Loucy (cell line): Measurements from ENCODE around the gene PACRG.

Experiments used
- CTCF ChIP-seq: fragments of 200-600 bp; sonication (generic); conservative IDR thresholded peaks from 2 replicates; pipeline ENCODE4 v1.5.1; 2014; ENCODE audit warnings: mild to moderate bottlenecking, antibody characterized with exemption, low read length
- EZH2phosphoT487 ChIP-seq: fragments of 200-600 bp; IDR thresholded peaks from 2 replicates; pipeline ENCODE4 v1.6.1; 2018; ENCODE audit warnings: antibody characterized with exemption, mild to moderate bottlenecking, moderate library complexity, borderline replicate concordance

GRCh38 chr6:162684961-162685360, 42.8 kb upstream of the PACRG start:
- TF ChIP-seq CTCF (no peak), EZH2phosphoT487 (no peak)
